ENCODE results near the gene RGSL1. TPM values are rescaled to one million over a fixed set of nuclear protein-coding genes. Genes with fewer than 3 reads are reported as not detected.

Gene RGSL1
- total and polyA plus RNA-seq, 9 of the 15 experiments (the other 6 are each of a cell fraction or from before 2014, with no cell fraction given), result 0.03 TPM; not detected in 8

- intact Hi-C loops (cut with micrococcal nuclease) (no loop called here), in situ Hi-C loops (cut with MboI) (no loop called here)
- CTCF ChIA-PET (ENCODE audit: low intra/inter-chr PET ratio), result no interaction called here
- FAIRE-seq (no peak), DNase-seq (ENCODE audit: extremely low read depth in 1 of 4, low spot score in 3 of 4) (no peak), ATAC-seq (no peak)
- Histone ChIP-seq H3K4me1 (replicated peaks in 1 of 2; ENCODE audit: control insufficient read depth in 2 of 2, insufficient read depth in 2 of 2, low read length in 2 of 2) (no peaks in the 10 kb centered on the region), H2AFZ (ENCODE audit: low read depth, low read length) (no peak overlapping the region), H3K4me2 (ENCODE audit: insufficient read depth, low read length) (no peak overlapping the region), H3K9me1 (ENCODE audit: control insufficient read depth, insufficient read depth, low read length) (no peaks in the 10 kb centered on the region), H3K36me3 (ENCODE audit: control insufficient read depth, insufficient read depth, low read length) (no peaks in the 10 kb centered on the region), H3K4me3 (no peak overlapping the region), H3K9ac (ENCODE audit: insufficient read depth in 1 of 2, low read depth in 2 of 2, low read length in 2 of 2) (no peak overlapping the region), H4K20me1 (replicated peaks; ENCODE audit: control insufficient read depth, insufficient read depth, low read length) (no peaks in the 10 kb centered on the region), H3K79me2 (ENCODE audit: control insufficient read depth, insufficient read depth, low read length) (no peaks in the 10 kb centered on the region), H3K27ac (ENCODE audit: extremely low read depth, low read depth, low read length) (no peak overlapping the region), H3K27me3 (ENCODE audit: control insufficient read depth in 2 of 2, insufficient read depth in 2 of 2, low read length in 2 of 2) (no peaks in the 10 kb centered on the region), H3K9me3 (replicated peaks; ENCODE audit: control insufficient read depth, insufficient read depth, low read depth, low read length) (no peaks in the 10 kb centered on the region)
- no TSS peak for BruUV-seq (replicated peaks)
- POLR2A ChIA-PET, result no interaction called here
- TF ChIP-seq ZNF212 (CRISPR knock-in tag; IDR thresholded peaks at IDR 0.05) (no peak), HOMEZ (CRISPR knock-in tag; IDR thresholded peaks at IDR 0.05) (no peak), FOXP4 (CRISPR knock-in tag; IDR thresholded peaks at IDR 0.05; ENCODE audit: borderline replicate concordance) (no peak), TCF3 (CRISPR knock-in tag; IDR thresholded peaks at IDR 0.05) (no peak), HDAC6 (IDR thresholded peaks at IDR 0.05; ENCODE audit: low read depth, low read length) (no peak), RB1 (IDR thresholded peaks at IDR 0.05; ENCODE audit: low read depth) (no peak)
Measured at GRCh38 chr1:182495693-182496092, 45.7 kb downstream of the RGSL1 start.
